Measurements from ENCODE around the gene MAPKAPK5.

- TF ChIP-seq CTCF (IDR thresholded peaks at IDR 0.05) = no peak
- TF ChIP-seq POLR2A (IDR thresholded peaks at IDR 0.05) = no peak
These were observed 35.7 kb upstream of the MAPKAPK5 start for GRCh38 chr12:111806304-111806703.
